ENCODE results near the gene TPCN2.

DNA sequence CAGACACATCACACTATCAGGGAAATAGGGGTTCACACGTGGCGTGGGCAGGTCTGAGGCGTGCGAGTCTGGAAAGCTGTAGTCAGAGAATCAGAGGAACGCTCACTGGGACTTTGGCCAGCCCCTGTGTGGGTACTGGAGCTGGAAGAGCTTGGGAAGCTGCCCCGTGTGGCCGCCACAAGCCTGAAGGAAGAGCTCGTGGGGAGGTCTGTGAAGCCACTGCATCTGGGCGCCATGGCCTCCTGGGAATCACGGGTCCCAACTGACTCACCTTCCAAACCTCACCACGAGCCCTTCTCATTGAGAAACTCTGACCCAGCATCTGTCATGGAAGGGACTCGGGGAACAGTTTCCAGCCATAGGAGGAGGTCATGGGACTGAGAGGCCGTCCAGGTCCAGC, 29.8 kb upstream of the TPCN2 start:
- no peak for TF ChIP-seq EZH2 (IDR thresholded peaks at IDR 0.05; ENCODE audit: borderline replicate concordance, low read length)
- TF ChIP-seq, protein P1, sequence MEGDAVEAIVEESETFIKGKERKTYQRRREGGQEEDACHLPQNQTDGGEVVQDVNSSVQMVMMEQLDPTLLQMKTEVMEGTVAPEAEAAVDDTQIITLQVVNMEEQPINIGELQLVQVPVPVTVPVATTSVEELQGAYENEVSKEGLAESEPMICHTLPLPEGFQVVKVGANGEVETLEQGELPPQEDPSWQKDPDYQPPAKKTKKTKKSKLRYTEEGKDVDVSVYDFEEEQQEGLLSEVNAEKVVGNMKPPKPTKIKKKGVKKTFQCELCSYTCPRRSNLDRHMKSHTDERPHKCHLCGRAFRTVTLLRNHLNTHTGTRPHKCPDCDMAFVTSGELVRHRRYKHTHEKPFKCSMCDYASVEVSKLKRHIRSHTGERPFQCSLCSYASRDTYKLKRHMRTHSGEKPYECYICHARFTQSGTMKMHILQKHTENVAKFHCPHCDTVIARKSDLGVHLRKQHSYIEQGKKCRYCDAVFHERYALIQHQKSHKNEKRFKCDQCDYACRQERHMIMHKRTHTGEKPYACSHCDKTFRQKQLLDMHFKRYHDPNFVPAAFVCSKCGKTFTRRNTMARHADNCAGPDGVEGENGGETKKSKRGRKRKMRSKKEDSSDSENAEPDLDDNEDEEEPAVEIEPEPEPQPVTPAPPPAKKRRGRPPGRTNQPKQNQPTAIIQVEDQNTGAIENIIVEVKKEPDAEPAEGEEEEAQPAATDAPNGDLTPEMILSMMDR (conservative IDR thresholded peaks at IDR 0.05 in 1 of 2, IDR thresholded peaks at IDR 0.05 in 1 of 2; ENCODE audit: extremely low read depth in 1 of 2, insufficient read depth in 1 of 2, low read depth in 1 of 2, low read length in 2 of 2): no peak
